Measurements from ENCODE around the gene EFHC1.
A peak's percentile ranks its signal among the peaks of the same experiment; 100 is the strongest.

The EFHC1 gene

GRCh38 chr6:52560462-52560861, 140.3 kb downstream of the EFHC1 start:
- no peak overlapping the region for H3K4me3 Mint-ChIP-seq
- H3K27me3 Mint-ChIP-seq (ENCODE audit: low read depth) = no peaks in the 10 kb centered on the region
- no peak for TF ChIP-seq CTCF (IDR thresholded peaks at IDR 0.05; ENCODE audit: unreplicated experiment in 3 of 3)
- no peaks in the 10 kb centered on the region for H3K36me3 Mint-ChIP-seq (ENCODE audit: low read depth)
- no peaks in the 10 kb centered on the region for H3K9me3 Mint-ChIP-seq
- H3K27ac Mint-ChIP-seq = no peak overlapping the region
- peaks cover 65% of the 10 kb centered on the region for H3K4me1 Mint-ChIP-seq

DNA sequence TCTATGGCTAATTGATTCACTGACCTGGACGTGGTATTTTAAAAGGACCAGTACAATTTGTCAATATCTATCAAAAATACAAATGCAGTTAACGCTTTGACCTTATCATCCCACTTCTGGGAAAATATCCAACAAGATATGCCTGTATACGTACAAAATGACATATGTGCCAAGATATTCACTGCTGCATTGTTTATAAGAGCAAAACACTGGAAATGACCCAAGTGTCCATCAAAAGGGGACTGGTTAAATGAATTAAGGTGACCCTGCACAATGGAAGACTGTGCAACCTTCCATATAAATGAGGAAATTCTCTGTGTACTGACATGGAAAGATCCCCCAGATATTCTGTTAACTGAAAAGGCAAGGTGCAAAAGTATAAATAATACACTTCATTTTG, 142.8 kb downstream of the EFHC1 start:
- Mint-ChIP-seq H3K9me3 (no peaks in the 10 kb centered on the region), H3K27ac (peak overlapping the region in 2 of 3 experiments; percentile 38 to 64), H3K27me3 (ENCODE audit: low read depth) (no peaks in the 10 kb centered on the region), H3K4me1 (peaks cover 66% of the 10 kb centered on the region), H3K36me3 (ENCODE audit: low read depth) (no peaks in the 10 kb centered on the region), H3K4me3 (no peak overlapping the region)
- TF ChIP-seq CTCF (IDR thresholded peaks at IDR 0.05; ENCODE audit: unreplicated experiment in 3 of 3) = no peak

- H3K9me3 Mint-ChIP-seq = no peaks in the 10 kb centered on the region
- peaks cover 67% of the 10 kb centered on the region for H3K4me1 Mint-ChIP-seq
- TF ChIP-seq CTCF (IDR thresholded peaks at IDR 0.05; ENCODE audit: unreplicated experiment in 3 of 3) = no peak
- H3K36me3 Mint-ChIP-seq (ENCODE audit: low read depth) = peaks cover 4% of the 10 kb centered on the region
- H3K4me3 Mint-ChIP-seq = no peak overlapping the region
- peak overlapping the region in 1 of 3 experiments; percentile 19 for H3K27ac Mint-ChIP-seq
- no peaks in the 10 kb centered on the region for H3K27me3 Mint-ChIP-seq (ENCODE audit: low read depth)
Observed at GRCh38 chr6:52564856-52565255, 144.7 kb downstream of the EFHC1 start.

DNA sequence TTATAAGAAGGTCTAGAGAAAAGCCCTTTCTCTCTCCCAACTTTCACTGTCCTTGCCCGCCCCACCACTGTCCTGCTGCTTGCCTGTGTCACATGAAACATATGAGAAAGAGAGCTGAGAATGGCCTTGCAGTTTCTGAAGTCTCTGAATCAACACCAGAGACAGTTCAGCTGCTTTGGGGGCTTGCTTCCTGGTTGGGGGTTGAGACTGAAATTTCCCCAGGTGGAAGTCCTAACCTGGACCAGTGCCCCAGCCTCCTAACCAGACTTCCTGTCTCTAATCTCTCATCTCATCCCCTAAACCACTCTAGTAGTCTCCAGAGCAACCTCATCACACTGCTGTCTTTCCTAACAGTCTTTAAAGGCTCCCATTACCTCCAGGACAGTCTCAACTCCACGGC, 146.1 kb downstream of the EFHC1 start:
- Mint-ChIP-seq H3K4me1 (peaks cover 73% of the 10 kb centered on the region), H3K27ac (no peak overlapping the region), H3K9me3 (no peaks in the 10 kb centered on the region), H3K4me3 (no peak overlapping the region), H3K36me3 (ENCODE audit: low read depth) (peaks cover 4% of the 10 kb centered on the region), H3K27me3 (ENCODE audit: low read depth) (no peaks in the 10 kb centered on the region)
- TF ChIP-seq CTCF (IDR thresholded peaks at IDR 0.05; ENCODE audit: unreplicated experiment in 3 of 3) = no peak

GRCh38 chr6:52566853-52567279, 146.7 kb downstream of the EFHC1 start:
- H3K4me3 Mint-ChIP-seq = no peak overlapping the region
- H3K9me3 Mint-ChIP-seq = no peaks in the 10 kb centered on the region
- H3K27ac Mint-ChIP-seq = peak overlapping the region in 1 of 3 experiments; percentile 28
- no peaks in the 10 kb centered on the region for H3K27me3 Mint-ChIP-seq (ENCODE audit: low read depth)
- H3K36me3 Mint-ChIP-seq (ENCODE audit: low read depth) = peaks cover 4% of the 10 kb centered on the region
- no peak for TF ChIP-seq CTCF (IDR thresholded peaks at IDR 0.05; ENCODE audit: unreplicated experiment in 3 of 3)
- peaks cover 79% of the 10 kb centered on the region for H3K4me1 Mint-ChIP-seq

DNA sequence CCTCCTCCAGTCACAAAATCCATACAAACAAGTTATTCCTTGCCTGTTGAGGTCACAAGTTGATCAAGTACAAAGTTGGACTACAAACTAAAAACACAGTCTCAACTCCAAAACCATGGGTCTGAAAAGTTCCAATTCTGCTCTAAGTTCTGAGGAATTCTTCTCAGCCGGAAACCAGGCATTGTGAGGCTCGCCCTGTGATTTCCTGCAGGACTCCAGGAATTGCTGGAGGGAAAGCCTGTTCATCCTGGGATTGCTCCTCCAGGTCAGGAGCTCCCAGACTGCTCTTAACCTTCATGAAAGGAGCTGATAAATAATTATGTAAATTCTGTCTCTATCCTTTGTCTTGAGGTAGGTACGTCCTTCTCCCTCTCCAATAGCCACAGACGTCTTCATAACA, 148.2 kb downstream of the EFHC1 start:
- Mint-ChIP-seq H3K27ac (no peak overlapping the region), H3K4me1 (peaks cover 77% of the 10 kb centered on the region), H3K36me3 (ENCODE audit: low read depth) (peaks cover 4% of the 10 kb centered on the region), H3K27me3 (ENCODE audit: low read depth) (no peaks in the 10 kb centered on the region), H3K4me3 (no peak overlapping the region), H3K9me3 (no peaks in the 10 kb centered on the region)
- no peak for TF ChIP-seq CTCF (IDR thresholded peaks at IDR 0.05; ENCODE audit: unreplicated experiment in 3 of 3)
